CD4-positive, alpha-beta T cell treated with Interleukin-17A for 1 hour (primary cell): Measurements from ENCODE around the gene NOL7.

ENCODE experiments used
- DNase-seq: peaks from one replicate; pipeline ENCODE4 v3.0.0-alpha.2; 2020

The NOL7 gene

GRCh38 chr6:13600036-13600435, 15.1 kb upstream of the NOL7 start:
- DNase-seq = no peak

- DNase-seq = no peak
Measured at GRCh38 chr6:13604135-13604534, 11.0 kb upstream of the NOL7 start.

- DNase-seq = no peak
Measured at GRCh38 chr6:13604546-13605416, 10.4 kb upstream of the NOL7 start.

- DNase-seq = no peak
Measured at GRCh38 chr6:13605634-13606033, 9.5 kb upstream of the NOL7 start.

DNA sequence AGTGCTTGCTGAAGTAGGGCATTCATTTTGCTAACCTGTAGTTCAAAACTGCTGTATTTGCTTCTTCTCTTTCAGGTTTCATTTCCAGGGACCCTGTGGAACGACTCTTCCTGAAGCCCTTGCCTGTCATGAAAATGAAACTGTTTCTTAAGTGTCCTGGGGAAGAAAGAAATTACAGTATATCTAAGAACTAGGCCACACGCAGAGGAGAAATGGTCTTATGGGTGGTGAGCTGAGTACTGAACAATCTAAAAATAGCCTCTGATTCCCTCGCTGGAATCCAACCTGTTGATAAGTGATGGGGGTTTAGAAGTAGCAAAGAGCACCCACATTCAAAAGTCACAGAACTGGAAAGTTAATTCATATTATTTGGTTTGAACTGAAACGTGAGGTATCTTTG, 3.4 kb upstream of the NOL7 start:
- DNase-seq = no peak

GRCh38 chr6:13613029-13613594, 2.0 kb upstream of the NOL7 start:
- no peak for DNase-seq

DNA sequence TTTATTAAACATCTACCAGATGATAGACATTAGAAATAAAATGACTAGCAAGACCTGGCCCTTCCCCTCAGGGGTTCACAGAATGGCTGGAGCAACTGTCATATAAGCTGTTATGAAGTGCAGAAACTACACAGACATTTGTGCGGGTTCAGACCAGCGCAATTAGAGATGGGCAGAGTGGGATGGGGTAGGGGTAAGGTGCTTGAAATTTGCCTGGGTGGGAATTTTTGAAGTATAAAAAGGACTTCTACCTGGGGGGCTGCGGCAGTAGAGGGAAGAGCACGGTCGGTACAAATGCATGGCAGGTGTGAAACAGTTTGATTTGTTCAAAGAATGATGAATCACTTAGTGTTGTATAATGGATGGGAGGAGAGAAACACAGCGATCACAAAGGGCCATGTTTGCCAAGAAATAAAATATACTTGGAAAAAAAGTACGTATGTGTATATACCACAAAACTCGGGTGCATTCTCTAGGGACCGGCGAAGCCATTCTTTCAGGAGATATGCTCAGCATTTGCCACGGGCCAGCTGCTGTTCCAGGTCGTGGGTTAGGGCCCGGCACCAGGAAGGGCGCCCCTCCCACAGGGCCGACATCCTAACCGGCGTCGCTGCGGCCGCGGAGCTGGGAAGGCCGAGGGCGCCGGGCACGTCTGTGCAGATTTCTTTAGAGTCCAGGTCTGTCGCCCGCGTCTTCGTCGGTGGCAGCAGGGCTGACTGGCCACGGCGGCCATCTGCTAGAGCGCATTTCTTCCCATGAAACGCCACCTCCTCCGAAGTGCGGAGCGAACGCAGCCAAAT, 809 bp upstream of the NOL7 start:
- DNase-seq = no peak

DNA sequence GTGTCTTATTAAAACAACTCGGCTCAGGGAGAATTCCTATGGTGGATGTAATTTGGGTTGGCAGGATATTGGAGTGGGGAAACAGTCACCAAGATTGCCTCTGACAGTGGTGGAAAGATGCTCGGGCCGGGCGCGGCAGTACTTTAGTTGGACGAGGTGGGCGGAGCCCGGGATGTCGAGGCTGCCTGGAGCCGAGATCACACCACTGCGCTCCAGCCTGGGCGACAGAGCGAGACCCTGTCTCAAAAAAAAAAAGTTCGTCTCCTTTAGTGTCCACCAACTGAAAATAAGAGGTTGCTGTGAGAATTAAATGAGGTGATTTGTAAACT, 621 bp downstream of the NOL7 start:
- peak; percentile 51 for DNase-seq

- no peak for DNase-seq
Measured at GRCh38 chr6:13617066-13617465, 1.9 kb downstream of the NOL7 start.

- peak; percentile 56 for DNase-seq
Measured at GRCh38 chr6:13624871-13625288, 9.7 kb downstream of the NOL7 start.

- DNase-seq = no peak
Measured at GRCh38 chr6:13629459-13630116, 14.5 kb downstream of the NOL7 start.

DNA sequence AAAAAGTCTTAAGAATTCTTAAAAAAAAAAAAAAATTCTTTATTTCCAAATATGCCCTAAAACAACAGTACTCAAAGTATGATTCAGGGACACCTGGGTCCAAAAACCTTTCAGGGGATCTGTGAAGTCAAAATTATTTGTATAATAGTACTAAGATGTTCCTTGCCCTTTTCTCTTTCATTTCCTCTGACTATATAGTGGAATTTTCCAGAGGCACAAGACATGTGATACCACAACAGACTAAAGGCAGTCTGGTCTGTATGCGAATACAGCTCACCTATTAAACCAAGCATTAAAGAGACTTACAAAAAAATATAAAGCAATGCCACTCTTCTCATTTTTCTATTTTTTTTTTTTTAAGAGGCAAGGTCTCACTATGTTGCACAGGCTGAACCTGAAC, 15.4 kb downstream of the NOL7 start:
- no peak for DNase-seq

- no peak for DNase-seq
Measured at GRCh38 chr6:13633343-13633742, 18.2 kb downstream of the NOL7 start.

DNA sequence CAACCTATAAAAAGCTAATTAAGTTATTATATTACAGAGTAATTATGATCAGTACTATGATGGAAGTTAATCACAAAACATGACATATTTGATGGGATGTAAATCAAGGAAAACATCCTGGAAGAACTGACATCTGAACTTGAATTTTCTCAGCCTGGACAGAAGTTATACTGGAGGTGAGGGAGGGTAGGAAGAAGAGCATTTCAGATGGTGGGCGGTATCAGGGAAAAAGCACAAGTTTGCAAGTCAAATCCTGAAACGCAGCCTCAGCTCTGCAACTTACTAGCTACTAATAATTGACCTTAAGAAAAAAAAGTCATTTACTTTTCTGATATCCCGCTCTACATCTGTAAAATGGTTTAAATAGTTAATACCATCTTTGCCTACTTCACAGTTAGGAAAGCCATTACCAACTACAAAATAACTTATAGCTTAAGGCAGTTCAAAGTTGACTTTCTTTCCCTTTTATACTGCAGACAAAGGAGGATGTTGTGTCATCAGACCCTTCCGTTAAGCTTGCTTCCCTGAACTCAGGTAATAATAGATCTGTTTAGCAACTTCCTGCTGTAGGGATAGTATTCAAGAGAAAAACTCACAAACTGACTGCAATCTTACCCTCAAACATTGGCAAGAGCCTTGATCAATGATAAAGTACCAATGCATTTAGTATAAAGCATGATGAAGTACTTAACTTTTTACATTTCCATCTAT, 21.0 kb downstream of the NOL7 start:
- DNase-seq = peak; percentile 14

DNA sequence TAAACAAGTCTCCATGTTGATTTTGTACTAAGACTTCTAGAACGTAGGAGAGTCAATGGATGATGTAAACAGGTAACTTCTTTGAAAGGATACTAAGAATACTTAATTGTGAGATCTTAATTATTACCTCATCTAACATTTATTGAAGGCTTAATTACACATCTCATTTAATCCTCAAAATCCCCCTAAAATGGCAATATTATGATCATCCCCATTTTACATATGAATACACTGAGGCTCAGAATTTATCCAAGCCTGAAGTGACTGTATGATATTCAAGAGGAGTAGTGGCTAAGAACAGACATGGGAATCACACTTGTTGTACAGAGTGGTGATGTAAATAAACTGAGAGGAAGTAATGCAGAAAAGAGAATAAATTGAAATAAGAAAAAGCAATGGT, 22.9 kb downstream of the NOL7 start:
- DNase-seq = no peak

GRCh38 chr6:13638626-13639025, 23.5 kb downstream of the NOL7 start:
- no peak for DNase-seq

GRCh38 chr6:13641315-13641714, 26.2 kb downstream of the NOL7 start:
- no peak for DNase-seq

- no peak for DNase-seq
Measured at GRCh38 chr6:13643125-13643524, 28.0 kb downstream of the NOL7 start.

DNA sequence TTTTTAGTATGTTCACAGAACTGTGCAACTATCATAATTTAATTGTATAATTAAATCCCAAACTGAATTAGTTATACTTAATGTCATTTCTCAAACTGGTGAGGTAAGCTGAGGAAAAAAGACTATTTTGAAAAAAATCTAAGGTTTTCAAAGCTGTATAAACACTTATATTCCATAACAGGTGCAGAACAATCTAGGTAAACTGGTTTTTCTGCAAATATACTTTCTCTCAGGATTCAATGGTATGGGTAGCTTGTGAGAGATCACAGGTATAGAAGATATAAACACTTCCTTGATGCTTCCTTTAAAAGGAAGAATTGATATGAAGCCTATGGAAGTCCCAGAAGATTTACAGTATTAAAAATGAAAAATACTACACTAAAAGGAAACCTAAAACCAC, 33.7 kb downstream of the NOL7 start:
- DNase-seq = no peak

DNA sequence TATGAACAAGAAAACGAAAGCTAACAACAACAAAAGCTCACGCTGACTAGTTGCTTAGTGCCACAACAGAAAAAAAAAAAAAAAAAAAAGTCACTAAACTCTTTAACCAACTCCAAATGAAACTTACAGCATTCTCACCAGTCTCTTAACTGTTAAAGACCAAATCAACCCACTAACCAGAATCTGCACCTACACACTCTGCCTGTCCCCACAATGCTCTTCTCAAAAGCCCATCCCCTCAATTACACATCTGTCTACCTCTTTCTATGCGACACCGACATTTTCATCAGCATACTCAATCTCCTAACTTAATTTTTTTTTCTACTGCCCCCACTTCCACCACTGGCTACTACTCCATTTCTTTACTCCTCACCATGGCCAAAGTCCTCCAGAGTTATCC, 34.3 kb downstream of the NOL7 start:
- DNase-seq = no peak

DNA sequence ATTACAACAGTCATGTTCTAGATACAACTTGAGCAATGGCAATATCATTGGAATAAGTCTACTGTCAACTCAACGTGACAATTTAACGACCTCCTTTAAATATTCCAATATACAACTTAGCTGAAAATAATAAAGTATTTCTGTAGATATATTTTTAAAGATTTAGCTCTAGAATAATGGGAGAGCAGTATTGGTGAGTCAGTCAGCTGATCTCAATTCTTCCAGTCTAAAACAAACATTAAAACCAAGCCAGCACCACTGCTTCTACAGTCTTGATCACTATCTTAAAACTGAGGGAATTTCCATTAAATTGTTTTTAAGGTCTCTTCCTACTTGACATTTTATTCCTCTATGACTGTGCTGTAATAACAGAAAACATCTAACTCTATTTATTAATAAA, 38.2 kb downstream of the NOL7 start:
- no peak for DNase-seq

GRCh38 chr6:13654496-13654895, 39.4 kb downstream of the NOL7 start:
- DNase-seq = no peak

DNA sequence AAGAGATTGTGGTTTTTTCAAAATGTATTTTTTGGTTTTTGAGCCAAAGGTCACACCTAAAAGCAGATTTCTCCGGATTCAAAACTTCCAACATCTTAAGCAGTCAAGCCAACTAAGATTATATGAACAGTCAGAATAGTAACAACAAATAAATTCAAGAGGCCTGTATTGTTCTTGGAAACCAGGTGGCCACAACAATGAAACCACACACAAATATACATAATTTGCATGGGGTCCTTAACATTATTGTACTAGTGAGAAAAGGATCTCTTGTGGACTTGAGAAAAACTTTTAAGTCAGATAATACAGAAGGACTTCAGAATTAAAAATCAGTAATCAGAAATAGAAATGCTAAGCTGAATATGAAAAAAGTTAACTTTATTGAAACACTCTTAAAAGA, 40.6 kb downstream of the NOL7 start:
- no peak for DNase-seq
